NCI-H2196 treated with DMSO at 0.1 percent for 48 hours (cell line): Measurements from ENCODE around the gene PLD6.
"Not testable (repeated sequence)": the region's sequence is repeated elsewhere in the genome, so short reads cannot be mapped to it uniquely, and the experiment has no call there.

Source experiments
- DNase-seq: peaks from one replicate; lab custom pipeline; 2025; ENCODE audit not compliant: unreplicated experiment; lab: John Stamatoyannopoulos, UW

PLD6 gene

GRCh38 chr17:17206124-17206912 is at the start of gene PLD6:
Gene PLD6 (minus strand): TSS chr17:17206333. CDS start chr17:17206286, 47 bp downstream.
- peak; percentile 71 for DNase-seq

- not testable (repeated sequence) for DNase-seq
Observed at GRCh38 chr17:17255689-17256088, 49.6 kb upstream of the PLD6 start.

GRCh38 chr17:17254036-17254435 is 47.9 kb upstream of the PLD6 start:
- DNase-seq: no peak

- DNase-seq: no peak
Observed at GRCh38 chr17:17253406-17253805, 47.3 kb upstream of the PLD6 start.

GRCh38 chr17:17252149-17252661 is 46.1 kb upstream of the PLD6 start:
- DNase-seq: no peak

- DNase-seq: no peak
Observed at GRCh38 chr17:17246879-17247278, 40.7 kb upstream of the PLD6 start.

- DNase-seq: no peak
Observed at GRCh38 chr17:17243163-17243562, 37.0 kb upstream of the PLD6 start.

GRCh38 chr17:17242246-17242645 is 36.1 kb upstream of the PLD6 start:
- DNase-seq: no peak

- no peak for DNase-seq
Observed at GRCh38 chr17:17241656-17242055, 35.5 kb upstream of the PLD6 start.

- DNase-seq: no peak
Observed at GRCh38 chr17:17239832-17240231, 33.7 kb upstream of the PLD6 start.

GRCh38 chr17:17237026-17237799 is 31.1 kb upstream of the PLD6 start, which contains the start of gene FLCN:
Gene FLCN (minus strand): TSS chr17:17237168. CDS start chr17:17228137, 9,031 bp downstream.
- peak; percentile 42 for DNase-seq

GRCh38 chr17:17236295-17237025 is 30.3 kb upstream of the PLD6 start:
- DNase-seq: no peak

- DNase-seq: peak; percentile 12
Observed at GRCh38 chr17:17235212-17236174, 29.4 kb upstream of the PLD6 start.

GRCh38 chr17:17232303-17232621 is 26.1 kb upstream of the PLD6 start:
- no peak for DNase-seq

- no peak for DNase-seq
Observed at GRCh38 chr17:17231621-17232302, 25.6 kb upstream of the PLD6 start.

GRCh38 chr17:17229416-17230384 is 23.6 kb upstream of the PLD6 start:
- no peak for DNase-seq

GRCh38 chr17:17228521-17229279 is 22.6 kb upstream of the PLD6 start:
- DNase-seq: no peak
